Psoas muscle (tissue), 8 donors: ENCODE measurements around the gene NTN4. TPM values are rescaled to one million over a fixed set of nuclear protein-coding genes. Genes with fewer than 3 reads are reported as not detected.

ENCODE experiments used
- ATAC-seq, 4 donors: fragments of 200-7000 bp; cut with Tn5 transposase; one replicate each; pipeline ENCODE4 v1.9.1; 2020; ENCODE audit warnings: moderate library complexity in 3 of 4, mild to moderate bottlenecking in 2 of 4
- DNase-seq, 2 donors: peaks; one replicate each; pipeline ENCODE4 v3.0.0-alpha.2; 2020
- H3K27ac ChIP-seq: fragments of 200-600 bp; one replicate; pipeline ENCODE4 v1.8.0; 2022
- H3K27me3 ChIP-seq, 3 donors: fragments of 200-600 bp in 1 of 3; one replicate each; pipeline versions ENCODE4 v1.6.1 to v1.8.0; 2013 to 2022; ENCODE audit warnings: low read length in 2 of 3, mild to moderate bottlenecking in 2 of 3, moderate library complexity in 1 of 3; ENCODE audit not compliant: insufficient read depth in 3 of 3
- H3K36me3 ChIP-seq, 2 donors: fragments of 200-600 bp in 1 of 2; one replicate each; pipeline versions ENCODE4 v1.6.1 to v1.8.0; 2013 to 2022; ENCODE audit warnings: low read depth in 1 of 2, mild to moderate bottlenecking in 1 of 2, moderate library complexity in 1 of 2; ENCODE audit not compliant: insufficient read depth in 1 of 2
- H3K4me1 ChIP-seq: fragments of 200-600 bp; one replicate; pipeline ENCODE4 v1.8.0; 2022
- H3K4me3 ChIP-seq: fragments of 200-600 bp; one replicate; pipeline ENCODE4 v1.8.0; 2022; ENCODE audit warnings: mild to moderate bottlenecking
- H3K9me3 ChIP-seq: fragments of 200-600 bp; one replicate; pipeline ENCODE4 v1.8.0; 2022
- WGBS, 3 donors: extraction: QIAGEN DNeasy Blood & Tissue Kit; methylation state at CpG; one replicate each; pipeline versions ENCODE4 v1.1.6 to v1.1.7; 2013; 5-methylcytosine and 5-hydroxymethylcytosine counted together
- intact Hi-C, 2 donors: fragments of 100-400 bp; cut with DNase I; formaldehyde crosslinking; loops; one replicate each; pipeline versions ENCODE4 v1.11.0 to v1.14.2; 2022
- polyA plus RNA-seq, 3 donors: library from polyadenylated mRNA; stranded (reverse); fragments of 200-250 nt; gene quantifications; one replicate each; pipeline ENCODE4 v1.2.3, GENCODE V29; 2013
- total RNA-seq, 4 donors: library from RNA; stranded (reverse); fragmentation: NEBNext Ultra II Directional in 2 of 4; extraction: Animal tissue kit (Norgen Biotek cat#: 25700) in 2 of 4; gene quantifications; one replicate each; pipeline versions ENCODE4 v1.2.1 to v1.2.4, GENCODE V29; 2021 to 2023
- TF ChIP-seq, protein P1 (sequence below): fragments of 200-600 bp; IDR thresholded peaks from one replicate; pipeline ENCODE4 v1.8.0; 2022; ENCODE audit warnings: antibody characterized with exemption
- donor health status: healthy with polysubstance abuse.
- donor health status: DM: no; HTN: no; CAD: no; lungs with moderate emphysema.
- donor health status: Bipolar disorder and iron deficiency.
- donor health status: healthy.
- donor health status: DM: yes; HTN: yes; CAD: no.
- donor health status: DM: no; HTN: no; CAD: no.
- donor health status: DM: no; HTN: no; CAD: no.
- donor health status: DM: yes; HTN: yes; CAD: no.

The NTN4 gene
- total and polyA plus RNA-seq, 7 donors, result 2.9 to 13.3 (median 4.2) TPM

GRCh38 chr12:95721320-95721719 is 69.2 kb downstream of the NTN4 start:
- no peak for ATAC-seq
- intact Hi-C loops, result no loop called here
- DNase-seq, result no peak
- 89 to 96% (median 94%) methylated on average over 2 of the region's 2 CpGs for WGBS, 3 donors
- Histone ChIP-seq H3K27ac (no peak overlapping the region), H3K4me1 (no peaks in the 10 kb centered on the region), H3K9me3 (no peaks in the 10 kb centered on the region), H3K27me3 (no peaks in the 10 kb centered on the region), H3K36me3 (no peaks in the 10 kb centered on the region), H3K4me3 (no peak overlapping the region)
- TF ChIP-seq, protein P1, sequence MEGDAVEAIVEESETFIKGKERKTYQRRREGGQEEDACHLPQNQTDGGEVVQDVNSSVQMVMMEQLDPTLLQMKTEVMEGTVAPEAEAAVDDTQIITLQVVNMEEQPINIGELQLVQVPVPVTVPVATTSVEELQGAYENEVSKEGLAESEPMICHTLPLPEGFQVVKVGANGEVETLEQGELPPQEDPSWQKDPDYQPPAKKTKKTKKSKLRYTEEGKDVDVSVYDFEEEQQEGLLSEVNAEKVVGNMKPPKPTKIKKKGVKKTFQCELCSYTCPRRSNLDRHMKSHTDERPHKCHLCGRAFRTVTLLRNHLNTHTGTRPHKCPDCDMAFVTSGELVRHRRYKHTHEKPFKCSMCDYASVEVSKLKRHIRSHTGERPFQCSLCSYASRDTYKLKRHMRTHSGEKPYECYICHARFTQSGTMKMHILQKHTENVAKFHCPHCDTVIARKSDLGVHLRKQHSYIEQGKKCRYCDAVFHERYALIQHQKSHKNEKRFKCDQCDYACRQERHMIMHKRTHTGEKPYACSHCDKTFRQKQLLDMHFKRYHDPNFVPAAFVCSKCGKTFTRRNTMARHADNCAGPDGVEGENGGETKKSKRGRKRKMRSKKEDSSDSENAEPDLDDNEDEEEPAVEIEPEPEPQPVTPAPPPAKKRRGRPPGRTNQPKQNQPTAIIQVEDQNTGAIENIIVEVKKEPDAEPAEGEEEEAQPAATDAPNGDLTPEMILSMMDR, result no peak

DNA sequence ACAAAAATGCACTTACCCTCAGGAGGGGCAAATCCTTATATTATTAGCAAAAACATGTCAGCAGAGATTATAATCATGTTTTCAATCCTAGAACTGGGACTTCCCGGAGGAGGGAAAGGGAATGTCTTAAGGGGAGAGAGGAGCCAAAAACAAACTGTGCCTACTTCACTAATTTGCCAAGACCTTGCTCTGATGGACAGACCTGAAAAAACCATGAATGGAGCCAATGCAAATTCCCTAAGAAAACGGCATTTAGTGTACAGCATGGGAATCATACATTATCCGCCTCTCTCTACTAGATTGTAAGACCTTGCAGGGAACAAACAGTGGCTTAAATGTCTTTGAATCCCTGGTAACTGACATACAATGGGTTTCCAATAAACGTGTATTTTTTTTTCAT is 70.4 kb downstream of the NTN4 start:
- ATAC-seq (no peak), DNase-seq (no peak)
- Histone ChIP-seq H3K4me1 (no peaks in the 10 kb centered on the region), H3K4me3 (no peak overlapping the region), H3K27ac (no peak overlapping the region), H3K27me3 (no peaks in the 10 kb centered on the region), H3K36me3 (no peaks in the 10 kb centered on the region), H3K9me3 (no peaks in the 10 kb centered on the region)
- TF ChIP-seq, protein P1, result no peak
- 61 to 70% (median 61%) methylated on average over 4 of the region's 4 CpGs for WGBS, 3 donors
- intact Hi-C loops, result no loop called here

DNA sequence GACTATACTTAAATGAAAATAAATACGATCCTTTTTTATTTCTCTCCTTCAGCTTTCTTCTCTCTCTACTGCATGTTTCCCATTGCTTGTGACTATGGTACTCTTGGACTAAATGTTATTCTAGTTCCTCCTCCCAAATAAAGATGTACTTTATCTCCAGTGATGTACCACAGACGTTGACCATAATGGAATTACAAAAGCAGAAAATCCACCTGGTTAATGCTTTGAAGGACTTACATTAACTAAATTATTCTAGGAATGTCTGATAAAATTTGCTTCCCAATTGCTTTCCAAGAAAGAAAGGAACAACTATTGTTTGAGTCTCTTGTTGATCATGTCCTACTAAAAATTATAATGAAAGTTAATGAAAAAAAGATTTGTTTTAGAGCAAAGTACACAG is 71.8 kb downstream of the NTN4 start:
- H3K36me3 ChIP-seq, result no peaks in the 10 kb centered on the region
- H3K27ac ChIP-seq, result no peak overlapping the region
- intact Hi-C loops, result no loop called here
- WGBS, 3 donors, result 52 to 63% (median 61%) methylated on average over 2 of the region's 2 CpGs
- no peaks in the 10 kb centered on the region for H3K4me1 ChIP-seq
- H3K9me3 ChIP-seq, result no peaks in the 10 kb centered on the region
- DNase-seq (no peak), ATAC-seq (no peak)
- TF ChIP-seq, protein P1, result no peak
- H3K4me3 ChIP-seq, result no peak overlapping the region
- no peaks in the 10 kb centered on the region for H3K27me3 ChIP-seq

GRCh38 chr12:95718006-95718431 is 72.5 kb downstream of the NTN4 start:
- no peak for DNase-seq
- Histone ChIP-seq H3K4me3 (no peak overlapping the region), H3K27me3 (no peaks in the 10 kb centered on the region), H3K36me3 (no peaks in the 10 kb centered on the region), H3K9me3 (no peaks in the 10 kb centered on the region), H3K27ac (no peak overlapping the region), H3K4me1 (no peaks in the 10 kb centered on the region)
- no peak for ATAC-seq
- intact Hi-C loops, result no loop called here
- TF ChIP-seq, protein P1, result no peak
- 55 to 83% (median 60%) methylated on average over 3 of the region's 3 CpGs for WGBS, 3 donors

GRCh38 chr12:95717316-95717928 is 73.1 kb downstream of the NTN4 start:
- no peaks in the 10 kb centered on the region for H3K27me3 ChIP-seq
- no peak overlapping the region for H3K4me3 ChIP-seq
- no peak overlapping the region for H3K27ac ChIP-seq
- no peak for DNase-seq
- no peaks in the 10 kb centered on the region for H3K9me3 ChIP-seq
- intact Hi-C loops, result no loop called here
- TF ChIP-seq, protein P1, result no peak
- 86 to 88% (median 87%) methylated on average over 5 of the region's 5 CpGs for WGBS, 3 donors
- ATAC-seq, result no peak
- H3K36me3 ChIP-seq, result no peaks in the 10 kb centered on the region
- no peaks in the 10 kb centered on the region for H3K4me1 ChIP-seq
